ENCODE measurements around the gene RHEX.
A peak's percentile ranks its signal among the peaks of the same experiment; 100 is the strongest.
"Not testable (repeated sequence)": the region's sequence is repeated elsewhere in the genome, so short reads cannot be mapped to it uniquely, and the experiment has no call there.

RHEX gene

GRCh38 chr1:206052919-206053610 is at the start of gene RHEX:
Gene RHEX, plus strand, starts transcription at chr1:206053173. Its CDS starts 44,656 bp downstream, at chr1:206097829.
- not testable (repeated sequence) for H2AFZ ChIP-seq (ENCODE audit: low read depth, low read length); H3K27me3 ChIP-seq (ENCODE audit: low read depth, low read length); H4K20me1 ChIP-seq (ENCODE audit: insufficient read depth, low read length); H3K9me3 ChIP-seq (ENCODE audit: insufficient read depth, low read length)
- Histone ChIP-seq H3K36me3 (replicated peaks; ENCODE audit: low read depth, low read length) (peaks cover 55% of the 10 kb centered on the region), H3K79me2 (ENCODE audit: low read length) (peaks cover 86% of the 10 kb centered on the region), H3K9ac (ENCODE audit: low read length) (peak within 1 kb of the TSS; percentile 98), H3K4me3 (ENCODE audit: low read length) (peak within 1 kb of the TSS; percentile 80), H3K4me2 (ENCODE audit: low read length) (peak within 1 kb of the TSS; percentile 84), H3K4me1 (ENCODE audit: low read length) (peaks cover 62% of the 10 kb centered on the region), H3K27ac (ENCODE audit: low read length) (peak within 1 kb of the TSS; percentile 96)

- peak overlapping the region; percentile 28 for H3K4me2 ChIP-seq (ENCODE audit: low read length)
Observed at GRCh38 chr1:206003854-206004800, 48.8 kb upstream of the RHEX start.

GRCh38 chr1:206004826-206005225 is 48.1 kb upstream of the RHEX start:
- no peaks in the 10 kb centered on the region for H3K9me3 ChIP-seq (ENCODE audit: insufficient read depth, low read length)
- no peak overlapping the region for H2AFZ ChIP-seq (ENCODE audit: low read depth, low read length)
- peaks cover 8% of the 10 kb centered on the region; the same call in 1 of the 2 replicates for H3K79me2 ChIP-seq (ENCODE audit: low read length)
- no peak overlapping the region for H3K4me3 ChIP-seq (ENCODE audit: low read length)
- H4K20me1 ChIP-seq (ENCODE audit: insufficient read depth, low read length): no peaks in the 10 kb centered on the region
- H3K4me1 ChIP-seq (ENCODE audit: low read length): peaks cover 44% of the 10 kb centered on the region
- no peaks in the 10 kb centered on the region for H3K36me3 ChIP-seq (replicated peaks; ENCODE audit: low read depth, low read length)
- H3K27ac ChIP-seq (ENCODE audit: low read length): no peak overlapping the region
- H3K9ac ChIP-seq (ENCODE audit: low read length): no peak overlapping the region
- TF ChIP-seq EZH2phosphoT487 (IDR thresholded peaks at IDR 0.05; ENCODE audit: low read depth): no peak
- no peak for TF ChIP-seq CTCF (IDR thresholded peaks at IDR 0.05; ENCODE audit: low read depth, low read length)
- no peak overlapping the region for H3K4me2 ChIP-seq (ENCODE audit: low read length)
- no peaks in the 10 kb centered on the region for H3K27me3 ChIP-seq (ENCODE audit: low read depth, low read length)

More at GRCh38 chr1:206003854-206004800, 48.8 kb upstream of the RHEX start:
- Histone ChIP-seq H3K9me3 (ENCODE audit: insufficient read depth, low read length) (no peaks in the 10 kb centered on the region), H3K36me3 (replicated peaks; ENCODE audit: low read depth, low read length) (no peaks in the 10 kb centered on the region), H2AFZ (ENCODE audit: low read depth, low read length) (no peak overlapping the region), H3K27me3 (ENCODE audit: low read depth, low read length) (no peaks in the 10 kb centered on the region), H3K4me3 (ENCODE audit: low read length) (no peak overlapping the region), H3K9ac (ENCODE audit: low read length) (no peak overlapping the region; the same call in 1 of the 2 replicates), H3K4me1 (ENCODE audit: low read length) (peaks cover 42% of the 10 kb centered on the region), H3K79me2 (ENCODE audit: low read length) (peaks cover 8% of the 10 kb centered on the region; the same call in 1 of the 2 replicates), H3K27ac (ENCODE audit: low read length) (peak overlapping the region; percentile 11), H4K20me1 (ENCODE audit: insufficient read depth, low read length) (no peaks in the 10 kb centered on the region)
- no peak for TF ChIP-seq CTCF (IDR thresholded peaks at IDR 0.05; ENCODE audit: low read depth, low read length)
- TF ChIP-seq EZH2phosphoT487 (IDR thresholded peaks at IDR 0.05; ENCODE audit: low read depth): no peak

GRCh38 chr1:206005234-206005633 is 47.7 kb upstream of the RHEX start:
- H3K79me2 ChIP-seq (ENCODE audit: low read length): peaks cover 8% of the 10 kb centered on the region; the same call in 1 of the 2 replicates
- H3K9ac ChIP-seq (ENCODE audit: low read length): no peak overlapping the region
- no peaks in the 10 kb centered on the region for H3K36me3 ChIP-seq (replicated peaks; ENCODE audit: low read depth, low read length)
- H4K20me1 ChIP-seq (ENCODE audit: insufficient read depth, low read length): no peaks in the 10 kb centered on the region
- no peaks in the 10 kb centered on the region for H3K27me3 ChIP-seq (ENCODE audit: low read depth, low read length)
- H2AFZ ChIP-seq (ENCODE audit: low read depth, low read length): no peak overlapping the region
- no peak overlapping the region for H3K4me2 ChIP-seq (ENCODE audit: low read length)
- no peaks in the 10 kb centered on the region for H3K9me3 ChIP-seq (ENCODE audit: insufficient read depth, low read length)
- peaks cover 47% of the 10 kb centered on the region for H3K4me1 ChIP-seq (ENCODE audit: low read length)
- TF ChIP-seq EZH2phosphoT487 (IDR thresholded peaks at IDR 0.05; ENCODE audit: low read depth): no peak
- TF ChIP-seq CTCF (IDR thresholded peaks at IDR 0.05; ENCODE audit: low read depth, low read length): no peak
- H3K4me3 ChIP-seq (ENCODE audit: low read length): no peak overlapping the region
- H3K27ac ChIP-seq (ENCODE audit: low read length): no peak overlapping the region

Data from OCI-LY3 (cell line).